H1 (cell line): ENCODE results near the gene RPUSD1. TPM values are rescaled to one million over a fixed set of nuclear protein-coding genes. Genes with fewer than 3 reads are reported as not detected.

Experiments used
- BACH1 ChIP-seq: IDR thresholded peaks from 2 replicates; pipeline ENCODE4 v1.6.1; 2012; ENCODE audit warnings: low read length, improper control_type of control experiment
- BCL11A ChIP-seq, 2 experiments: IDR thresholded peaks; one replicate each; pipeline ENCODE4 v1.6.1; 2011; ENCODE audit warnings: low read depth in 2 of 2, low read length in 2 of 2, mild to moderate bottlenecking in 2 of 2
- CEBPB ChIP-seq: IDR thresholded peaks from 2 replicates; pipeline ENCODE4 v1.6.1; 2012; ENCODE audit warnings: low read depth, low read length
- NRF1 ChIP-seq: IDR thresholded peaks from 2 replicates; pipeline ENCODE4 v1.6.1; 2011; ENCODE audit warnings: mild to moderate bottlenecking, low read depth, low read length, improper control_type of control experiment
- TAF7 ChIP-seq: optimal IDR thresholded peaks from 2 replicates; pipeline ENCODE3; 2011; ENCODE audit warnings: low read depth, mild to moderate bottlenecking, inconsistent platforms, low read length, moderate library complexity, borderline replicate concordance
- polyA plus RNA-seq, 7 experiments: library from polyadenylated mRNA; depleted of rRNA in 3 of 7; stranded (reverse) in 5 of 7; unstranded in 2 of 7; fragments of >200 nt in 5 of 7; fragments of 200-250 nt in 2 of 7; gene quantifications; 1 replicate in 5 of 7; 2 replicates in 1 of 7; 4 replicates in 1 of 7; pipeline versions ENCODE4 v1.2.1 to v1.2.3, GENCODE V29; 2011 to 2013; ENCODE audit warnings: missing spikeins in 2 of 7, mixed read lengths in 2 of 7
- total RNA-seq: library from RNA; stranded (reverse); fragmentation: NEBNext Ultra II Directional; extraction: Animal tissue kit (Norgen Biotek cat#: 25700); gene quantifications from 2 replicates; pipeline ENCODE4 v1.2.1, GENCODE V29; 2021

The RPUSD1 gene
- total and polyA plus RNA-seq, 2 of the 8 experiments (the other 6 are each of a cell fraction or from before 2014, with no cell fraction given) = 32.2 to 61.8 TPM

DNA sequence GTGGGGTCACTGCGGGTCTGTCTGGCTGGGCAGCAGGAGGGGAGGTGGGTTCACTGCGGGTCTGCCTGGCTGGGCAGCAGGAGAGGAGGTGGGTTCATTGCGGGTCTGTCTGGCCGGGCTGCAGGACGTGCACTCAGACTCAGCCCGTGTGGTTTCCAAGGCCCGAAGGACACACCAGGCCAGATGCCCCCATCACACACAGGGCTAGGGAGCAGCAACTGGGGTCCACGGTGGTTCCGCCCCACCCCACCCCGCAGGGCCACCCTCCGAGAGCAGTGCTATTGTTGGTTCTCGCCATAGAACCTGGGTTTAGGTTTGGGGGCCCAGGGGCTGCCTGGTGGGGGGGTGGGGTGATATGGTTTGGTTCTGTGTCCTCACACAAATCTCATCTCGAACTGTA is 41.5 kb downstream of the RPUSD1 start (continued):
- no peak for TF ChIP-seq NRF1
- TF ChIP-seq BCL11A (IDR thresholded peaks at IDR 0.05; ENCODE audit: low read depth in 2 of 2, low read length in 2 of 2) = no peak
- no peak for TF ChIP-seq BACH1
- TF ChIP-seq TAF7 = no peak
- TF ChIP-seq CEBPB = no peak
- TF ChIP-seq, all 59 proteins: peak for 0
